GM18520 (cell line): Measurements from ENCODE around the gene SMARCD1.

Experiments used
- ATAC-seq: cut with Tn5 transposase; IDR thresholded peaks from one replicate; pipeline ENCODE4 v1.9.1; 2021; ENCODE audit not compliant: unreplicated experiment

SMARCD1 gene

GRCh38 chr12:50084775-50085614 is at the start of gene SMARCD1:
Gene SMARCD1, plus strand, starts transcription at chr12:50085342. Its CDS starts 28 bp downstream, at chr12:50085370.
- peak; percentile 70 for ATAC-seq

GRCh38 chr12:50038336-50038735 is 46.8 kb upstream of the SMARCD1 start:
- no peak for ATAC-seq

- ATAC-seq = no peak
These were observed 45.8 kb upstream of the SMARCD1 start for GRCh38 chr12:50039151-50039835.

GRCh38 chr12:50040657-50041056 is 44.5 kb upstream of the SMARCD1 start:
- no peak for ATAC-seq

- no peak for ATAC-seq
These were observed 43.9 kb upstream of the SMARCD1 start for GRCh38 chr12:50041062-50041860.

- ATAC-seq = no peak
These were observed 43.2 kb upstream of the SMARCD1 start for GRCh38 chr12:50041962-50042361.

- ATAC-seq = no peak
These were observed 42.4 kb upstream of the SMARCD1 start for GRCh38 chr12:50042693-50043092.

- no peak for ATAC-seq
These were observed 41.8 kb upstream of the SMARCD1 start for GRCh38 chr12:50043308-50043707.

GRCh38 chr12:50043854-50044253 is 41.3 kb upstream of the SMARCD1 start:
- ATAC-seq = no peak

GRCh38 chr12:50047693-50048250 is 37.4 kb upstream of the SMARCD1 start:
- ATAC-seq = no peak

- ATAC-seq = no peak
These were observed 35.7 kb upstream of the SMARCD1 start for GRCh38 chr12:50049254-50050118.

- ATAC-seq = no peak
These were observed 35.1 kb upstream of the SMARCD1 start for GRCh38 chr12:50050119-50050385.

- ATAC-seq = no peak
These were observed 34.6 kb upstream of the SMARCD1 start for GRCh38 chr12:50050410-50051098.

- no peak for ATAC-seq
These were observed 33.9 kb upstream of the SMARCD1 start for GRCh38 chr12:50051101-50051806.

- no peak for ATAC-seq
These were observed 32.6 kb upstream of the SMARCD1 start for GRCh38 chr12:50052544-50052943.

GRCh38 chr12:50052964-50053363 is 32.2 kb upstream of the SMARCD1 start:
- ATAC-seq = no peak

GRCh38 chr12:50053583-50053982 is 31.6 kb upstream of the SMARCD1 start:
- ATAC-seq = no peak

GRCh38 chr12:50055831-50056638 is 29.1 kb upstream of the SMARCD1 start:
- no peak for ATAC-seq

- ATAC-seq = no peak
These were observed 28.5 kb upstream of the SMARCD1 start for GRCh38 chr12:50056639-50056976.
